PC-3 (cell line): ENCODE data around the gene ELF3.

ENCODE experiments used
- CTCF ChIP-seq: fragments of 300-600 bp; sonication (generic); conservative IDR thresholded peaks from 2 replicates; pipeline ENCODE4 v1.5.1; 2017; ENCODE audit warnings: antibody characterized with exemption, low read depth, mild to moderate bottlenecking, low read length
- EZH2 ChIP-seq: fragments of 300-600 bp; sonication (generic); IDR thresholded peaks from one replicate; pipeline ENCODE4 v1.6.1; 2017; ENCODE audit warnings: antibody characterized with exemption, mild to moderate bottlenecking, low read length; ENCODE audit not compliant: unreplicated experiment
- EZH2phosphoT487 ChIP-seq: fragments of 300-600 bp; sonication (generic); IDR thresholded peaks from 2 replicates; pipeline ENCODE4 v1.6.1; 2018; ENCODE audit warnings: mild to moderate bottlenecking, antibody characterized with exemption, low read length, borderline replicate concordance

- TF ChIP-seq CTCF: no peak
- TF ChIP-seq EZH2: no peak
- no peak for TF ChIP-seq EZH2phosphoT487
These were observed 50.7 kb downstream of the ELF3 start for GRCh38 chr1:202061055-202061454.
